GM19324 (cell line): ENCODE results near the gene TANC1.
"Not testable (repeated sequence)": the region's sequence is repeated elsewhere in the genome, so short reads cannot be mapped to it uniquely, and the experiment has no call there.

Source experiments
- ATAC-seq: cut with Tn5 transposase; IDR thresholded peaks from one replicate; pipeline ENCODE4 v1.9.1; 2021; ENCODE audit warnings: mild to moderate bottlenecking, moderate library complexity; ENCODE audit not compliant: unreplicated experiment, low FRiP score

Gene TANC1

GRCh38 chr2:159131914-159132281, 163.5 kb downstream of the TANC1 start:
- no peak for ATAC-seq

GRCh38 chr2:159133797-159134196, 165.4 kb downstream of the TANC1 start:
- no peak for ATAC-seq

GRCh38 chr2:159134979-159135378, 166.5 kb downstream of the TANC1 start:
- ATAC-seq, result no peak

GRCh38 chr2:159136391-159136790, 168.0 kb downstream of the TANC1 start:
- no peak for ATAC-seq

- no peak for ATAC-seq
These were observed 169.2 kb downstream of the TANC1 start for GRCh38 chr2:159137511-159138241.

GRCh38 chr2:159138642-159139182, 170.3 kb downstream of the TANC1 start:
- no peak for ATAC-seq

- no peak for ATAC-seq
These were observed 170.9 kb downstream of the TANC1 start for GRCh38 chr2:159139216-159139933.

GRCh38 chr2:159140070-159140769, 171.8 kb downstream of the TANC1 start:
- no peak for ATAC-seq

GRCh38 chr2:159140821-159141220, 172.4 kb downstream of the TANC1 start:
- not testable (repeated sequence) for ATAC-seq

- no peak for ATAC-seq
These were observed 176.6 kb downstream of the TANC1 start for GRCh38 chr2:159144776-159145614.

GRCh38 chr2:159145745-159146354, 177.4 kb downstream of the TANC1 start:
- no peak for ATAC-seq

- no peak for ATAC-seq
These were observed 178.7 kb downstream of the TANC1 start for GRCh38 chr2:159146996-159147666.

GRCh38 chr2:159147690-159148089, 179.2 kb downstream of the TANC1 start:
- no peak for ATAC-seq

- ATAC-seq, result no peak
These were observed 180.5 kb downstream of the TANC1 start for GRCh38 chr2:159148901-159149300.

GRCh38 chr2:159149747-159150146, 181.3 kb downstream of the TANC1 start:
- ATAC-seq, result no peak

- no peak for ATAC-seq
These were observed 181.9 kb downstream of the TANC1 start for GRCh38 chr2:159150280-159150746.

GRCh38 chr2:159151198-159152127, 183.0 kb downstream of the TANC1 start:
- ATAC-seq, result no peak

GRCh38 chr2:159152128-159152778, 183.8 kb downstream of the TANC1 start:
- ATAC-seq, result no peak
